Measurements from ENCODE around the gene VPS35L.

VPS35L gene

DNA sequence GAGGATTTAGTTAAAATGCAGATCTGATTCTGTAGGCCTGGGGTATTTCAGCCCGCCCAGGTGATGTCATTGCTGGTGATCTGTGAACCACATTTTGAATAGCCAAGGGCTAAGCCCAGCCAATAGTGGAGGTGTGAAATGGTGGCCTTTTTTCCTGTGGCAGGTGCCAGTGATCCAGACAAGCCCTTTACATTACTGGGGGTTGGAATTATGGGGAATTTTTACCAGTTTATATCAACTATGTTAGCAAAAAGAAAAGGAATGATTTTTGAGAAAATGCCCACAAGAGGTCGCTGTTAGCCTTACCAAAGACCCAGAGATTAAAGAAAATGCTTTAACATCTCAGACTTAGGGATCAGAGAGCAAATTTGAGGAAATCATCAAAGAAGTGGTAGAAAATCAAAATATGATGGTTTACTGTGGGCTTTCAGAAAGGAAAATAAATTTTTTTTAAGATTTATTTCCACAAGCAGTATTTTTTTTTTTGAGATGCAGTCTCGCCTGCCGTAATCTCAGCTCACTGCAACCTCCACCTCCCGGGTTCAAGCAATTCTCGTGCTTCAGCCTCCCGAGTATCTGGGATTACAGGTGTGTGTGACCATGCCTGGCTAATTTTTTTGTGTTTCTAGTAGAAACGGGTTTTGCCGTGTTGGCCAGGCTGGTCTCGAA lies 3.9 kb downstream of the VPS35L start:
- TF ChIP-seq GATA2 (IDR thresholded peaks at IDR 0.05; ENCODE audit: low read depth, low read length) = no peak
- no peak for TF ChIP-seq GATA3 (IDR thresholded peaks at IDR 0.05; ENCODE audit: low read depth, low read length)

- TF ChIP-seq GATA3 (IDR thresholded peaks at IDR 0.05; ENCODE audit: low read depth, low read length) (no peak), GATA2 (IDR thresholded peaks at IDR 0.05; ENCODE audit: low read depth, low read length) (no peak)
Observed at GRCh38 chr16:19560078-19560477, 4.6 kb downstream of the VPS35L start.

- TF ChIP-seq GATA2 (IDR thresholded peaks at IDR 0.05; ENCODE audit: low read depth, low read length) (no peak), GATA3 (IDR thresholded peaks at IDR 0.05; ENCODE audit: low read depth, low read length) (no peak)
Observed at GRCh38 chr16:19563377-19563776, 7.9 kb downstream of the VPS35L start.

DNA sequence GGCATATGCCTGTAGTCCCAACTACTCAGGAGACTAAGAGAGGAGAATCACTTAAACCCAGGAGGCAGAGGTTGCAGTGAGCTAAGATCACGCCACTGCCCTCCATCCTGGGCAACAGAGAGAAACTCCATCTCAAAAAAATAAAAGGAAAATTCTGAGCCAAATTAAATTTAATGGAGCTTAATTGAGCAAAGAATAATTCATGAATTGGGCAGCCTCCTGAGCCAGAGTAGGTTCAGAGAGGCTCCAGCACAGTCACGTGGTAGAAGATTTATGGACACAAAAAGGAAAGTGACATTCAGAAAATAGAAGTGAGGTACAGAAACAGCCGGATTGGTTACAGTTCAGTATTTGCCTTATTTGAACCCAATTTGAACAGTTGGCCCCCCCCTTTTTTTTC lies 10.9 kb downstream of the VPS35L start:
- TF ChIP-seq GATA2 (IDR thresholded peaks at IDR 0.05; ENCODE audit: low read depth, low read length) (no peak), GATA3 (IDR thresholded peaks at IDR 0.05; ENCODE audit: low read depth, low read length) (no peak)

- no peak for TF ChIP-seq GATA3 (IDR thresholded peaks at IDR 0.05; ENCODE audit: low read depth, low read length)
- TF ChIP-seq GATA2 (IDR thresholded peaks at IDR 0.05; ENCODE audit: low read depth, low read length) = no peak
Observed at GRCh38 chr16:19567560-19567959, 12.1 kb downstream of the VPS35L start.

GRCh38 chr16:19573997-19574396 lies 18.5 kb downstream of the VPS35L start:
- no peak for TF ChIP-seq GATA3 (IDR thresholded peaks at IDR 0.05; ENCODE audit: low read depth, low read length)
- TF ChIP-seq GATA2 (IDR thresholded peaks at IDR 0.05; ENCODE audit: low read depth, low read length) = no peak

DNA sequence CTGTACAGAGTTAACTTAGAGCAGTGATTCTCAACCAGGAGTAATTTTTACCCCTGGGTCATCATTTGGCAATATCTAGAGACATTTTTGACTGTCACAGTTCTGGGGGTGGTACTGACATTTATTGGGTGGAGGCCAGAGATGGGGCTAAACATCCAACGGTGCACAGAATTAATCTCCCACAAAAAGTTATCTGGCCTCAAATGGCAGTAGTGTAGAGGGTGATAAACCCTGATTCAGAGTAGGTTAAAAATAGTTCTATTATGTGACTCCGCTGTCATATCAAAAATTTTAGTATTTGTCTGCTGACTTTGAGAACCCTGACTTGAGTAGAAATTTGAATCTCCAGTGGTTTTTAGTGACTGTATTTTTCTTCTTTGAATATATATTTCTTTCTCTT lies 19.1 kb downstream of the VPS35L start:
- TF ChIP-seq GATA3 (IDR thresholded peaks at IDR 0.05; ENCODE audit: low read depth, low read length) (no peak), GATA2 (IDR thresholded peaks at IDR 0.05; ENCODE audit: low read depth, low read length) (no peak)

DNA sequence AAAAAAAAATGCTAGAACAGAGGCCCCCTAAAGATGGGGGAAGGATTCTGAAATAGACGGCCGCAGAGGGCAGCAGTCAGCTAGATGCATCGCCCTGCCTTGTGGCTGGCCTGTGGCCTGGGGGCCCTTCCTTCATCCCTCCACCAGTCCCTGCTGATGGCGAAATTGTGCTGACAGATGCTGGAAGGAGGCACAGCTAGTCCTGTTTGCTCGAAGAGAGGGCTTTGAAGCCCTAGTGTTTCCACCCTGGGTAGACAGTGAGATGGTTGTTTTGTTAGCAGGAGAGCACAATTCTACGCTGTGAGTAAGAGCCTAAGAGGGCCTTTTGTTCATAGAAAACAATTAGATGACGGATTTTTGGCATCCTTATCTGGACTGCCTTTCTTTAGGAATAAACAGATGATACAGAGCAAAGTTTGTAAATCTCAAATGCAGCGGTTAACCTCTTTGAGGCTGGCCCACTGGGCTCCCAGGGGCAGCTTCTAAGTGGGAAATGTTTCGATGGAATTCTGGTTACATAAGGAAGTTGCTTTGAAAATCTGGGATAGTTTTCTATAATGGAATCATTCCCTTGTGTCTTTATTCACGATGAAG lies 23.0 kb downstream of the VPS35L start:
- TF ChIP-seq GATA2 (IDR thresholded peaks at IDR 0.05; ENCODE audit: low read depth, low read length) (no peak), GATA3 (IDR thresholded peaks at IDR 0.05; ENCODE audit: low read depth, low read length) (no peak)

GRCh38 chr16:19582050-19582831 lies 26.7 kb downstream of the VPS35L start:
- TF ChIP-seq GATA2 (IDR thresholded peaks at IDR 0.05; ENCODE audit: low read depth, low read length) = no peak

GRCh38 chr16:19583665-19584300 lies 28.3 kb downstream of the VPS35L start:
- TF ChIP-seq GATA3 (IDR thresholded peaks at IDR 0.05; ENCODE audit: low read depth, low read length) (no peak), GATA2 (IDR thresholded peaks at IDR 0.05; ENCODE audit: low read depth, low read length) (no peak)

GRCh38 chr16:19588661-19589060 lies 33.2 kb downstream of the VPS35L start:
- TF ChIP-seq GATA3 (IDR thresholded peaks at IDR 0.05; ENCODE audit: low read depth, low read length) = no peak

DNA sequence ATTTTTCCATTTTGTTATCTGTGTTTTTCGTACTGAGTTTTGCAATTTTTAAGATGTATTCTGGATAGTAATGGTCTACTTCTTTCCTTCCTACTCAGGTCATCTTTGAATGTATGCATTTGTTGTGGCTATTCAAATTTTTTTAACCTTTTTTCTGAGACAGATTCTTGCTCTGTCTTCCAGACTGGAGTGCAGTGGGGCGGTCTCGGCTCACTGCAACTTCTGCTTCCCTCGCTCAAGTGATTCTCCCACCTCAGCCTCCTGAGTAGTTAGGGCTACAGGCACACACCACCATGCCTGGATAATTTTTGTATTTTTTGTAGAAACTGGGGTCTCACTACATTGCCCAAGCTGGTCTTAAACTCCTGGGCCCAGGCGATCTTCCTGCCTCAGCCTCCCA lies 33.6 kb downstream of the VPS35L start:
- TF ChIP-seq GATA3 (IDR thresholded peaks at IDR 0.05; ENCODE audit: low read depth, low read length) = no peak
- TF ChIP-seq GATA2 (IDR thresholded peaks at IDR 0.05; ENCODE audit: low read depth, low read length) = no peak

GRCh38 chr16:19589771-19590302 lies 34.3 kb downstream of the VPS35L start:
- no peak for TF ChIP-seq GATA3 (IDR thresholded peaks at IDR 0.05; ENCODE audit: low read depth, low read length)
- no peak for TF ChIP-seq GATA2 (IDR thresholded peaks at IDR 0.05; ENCODE audit: low read depth, low read length)

DNA sequence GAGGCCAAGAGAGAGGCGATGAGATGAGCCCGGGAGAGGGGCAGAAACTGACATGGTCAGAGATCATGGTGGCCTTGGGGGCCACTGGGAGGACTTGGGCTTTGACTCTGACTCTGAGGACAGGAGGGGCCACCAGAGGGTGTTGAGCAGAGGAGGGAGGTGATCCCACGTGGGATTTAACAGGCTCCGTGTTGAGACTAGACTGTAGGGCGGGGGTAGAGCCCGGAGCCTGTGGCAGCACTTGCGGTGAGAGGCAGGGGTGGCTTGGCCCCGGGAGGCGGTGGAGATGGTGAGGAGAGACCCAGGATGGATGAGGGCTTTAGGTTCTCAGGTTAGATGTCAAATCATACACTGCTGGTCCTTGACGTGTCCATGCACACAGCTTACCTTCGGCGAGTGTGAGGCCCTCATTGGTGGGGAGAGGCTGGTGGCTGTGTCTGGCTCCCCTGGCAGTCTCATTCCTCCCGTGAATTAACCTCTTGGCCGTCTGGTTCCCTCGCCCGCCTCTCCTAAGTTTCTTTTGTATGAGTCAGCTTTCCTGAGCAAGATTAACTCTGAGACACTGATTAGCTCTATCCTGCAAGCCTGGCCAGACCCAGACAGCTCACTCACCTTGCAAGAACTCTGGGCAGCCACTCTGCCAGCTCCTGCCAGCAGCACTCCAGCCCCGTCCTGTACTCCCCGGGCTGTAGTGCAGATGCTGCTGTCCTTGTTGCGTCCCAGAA lies 39.7 kb downstream of the VPS35L start:
- TF ChIP-seq GATA2 (IDR thresholded peaks at IDR 0.05; ENCODE audit: low read depth, low read length) (no peak), GATA3 (IDR thresholded peaks at IDR 0.05; ENCODE audit: low read depth, low read length) (no peak)

Measured in SH-SY5Y (cell line).